ENCODE measurements around the gene PA2G4.

The PA2G4 gene

GRCh38 chr12:56101045-56101444, 3.3 kb upstream of the PA2G4 start:
- Histone ChIP-seq H3K9ac (ENCODE audit: low read depth, low read length) (no peak overlapping the region), H3K27me3 (ENCODE audit: control insufficient read depth, insufficient read depth, low read length) (no peaks in the 10 kb centered on the region), H3K9me3 (ENCODE audit: control insufficient read depth, insufficient read depth, low read length) (no peaks in the 10 kb centered on the region), H3K36me3 (ENCODE audit: control insufficient read depth, insufficient read depth, low read length) (peaks cover 66% of the 10 kb centered on the region), H3K4me1 (ENCODE audit: control insufficient read depth, insufficient read depth, low read length) (peaks cover 6% of the 10 kb centered on the region; the same call in 1 of the 2 replicates), H3K4me3 (ENCODE audit: low read depth, low read length) (no peak overlapping the region), H3K27ac (ENCODE audit: low read depth, low read length) (no peak overlapping the region)

DNA sequence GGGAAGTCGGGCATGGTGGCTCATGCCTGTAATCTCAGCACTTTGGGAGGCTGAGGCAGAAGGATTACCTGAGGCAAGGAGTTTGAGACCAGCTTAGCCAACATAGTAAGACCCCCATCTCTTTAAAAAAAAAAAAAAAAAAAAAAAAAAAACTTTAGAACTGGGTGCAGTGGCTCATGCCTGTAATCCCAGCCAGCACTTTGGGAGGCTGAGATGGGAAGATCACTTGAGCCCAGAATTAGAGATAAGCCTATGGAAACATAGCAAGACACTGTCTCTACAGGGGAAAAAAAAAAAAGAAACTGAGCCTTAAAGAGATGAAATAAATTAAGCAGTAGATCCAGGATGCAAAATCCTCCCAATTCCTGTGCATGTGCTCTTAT, 1.7 kb upstream of the PA2G4 start:
- H3K36me3 ChIP-seq (ENCODE audit: control insufficient read depth, insufficient read depth, low read length) = peaks cover 66% of the 10 kb centered on the region
- no peak overlapping the region for H3K9ac ChIP-seq (ENCODE audit: low read depth, low read length)
- no peaks in the 10 kb centered on the region for H3K27me3 ChIP-seq (ENCODE audit: control insufficient read depth, insufficient read depth, low read length)
- no peak overlapping the region for H3K27ac ChIP-seq (ENCODE audit: low read depth, low read length)
- peaks cover 8% of the 10 kb centered on the region; the same call in 1 of the 2 replicates for H3K4me1 ChIP-seq (ENCODE audit: control insufficient read depth, insufficient read depth, low read length)
- H3K9me3 ChIP-seq (ENCODE audit: control insufficient read depth, insufficient read depth, low read length) = no peaks in the 10 kb centered on the region
- H3K4me3 ChIP-seq (ENCODE audit: low read depth, low read length) = no peak overlapping the region

GRCh38 chr12:56103066-56103711, 1.2 kb upstream of the PA2G4 start:
- H3K36me3 ChIP-seq (ENCODE audit: control insufficient read depth, insufficient read depth, low read length) = peaks cover 68% of the 10 kb centered on the region
- H3K9ac ChIP-seq (ENCODE audit: low read depth, low read length) = no peak overlapping the region
- no peaks in the 10 kb centered on the region for H3K9me3 ChIP-seq (ENCODE audit: control insufficient read depth, insufficient read depth, low read length)
- H3K27me3 ChIP-seq (ENCODE audit: control insufficient read depth, insufficient read depth, low read length) = no peaks in the 10 kb centered on the region
- peak overlapping the region; percentile 87 for H3K27ac ChIP-seq (ENCODE audit: low read depth, low read length)
- peak overlapping the region; percentile 70 for H3K4me3 ChIP-seq (ENCODE audit: low read depth, low read length)
- peaks cover 8% of the 10 kb centered on the region; the same call in 1 of the 2 replicates for H3K4me1 ChIP-seq (ENCODE audit: control insufficient read depth, insufficient read depth, low read length)

GRCh38 chr12:56103823-56104108, 593 bp upstream of the PA2G4 start:
- Histone ChIP-seq H3K27me3 (ENCODE audit: control insufficient read depth, insufficient read depth, low read length) (no peaks in the 10 kb centered on the region), H3K9me3 (ENCODE audit: control insufficient read depth, insufficient read depth, low read length) (no peaks in the 10 kb centered on the region), H3K4me3 (ENCODE audit: low read depth, low read length) (peak overlapping the region; percentile 70), H3K27ac (ENCODE audit: low read depth, low read length) (peak overlapping the region; percentile 87), H3K9ac (ENCODE audit: low read depth, low read length) (peak overlapping the region; percentile 54), H3K4me1 (ENCODE audit: control insufficient read depth, insufficient read depth, low read length) (peaks cover 8% of the 10 kb centered on the region; the same call in 1 of the 2 replicates), H3K36me3 (ENCODE audit: control insufficient read depth, insufficient read depth, low read length) (peaks cover 69% of the 10 kb centered on the region)

DNA sequence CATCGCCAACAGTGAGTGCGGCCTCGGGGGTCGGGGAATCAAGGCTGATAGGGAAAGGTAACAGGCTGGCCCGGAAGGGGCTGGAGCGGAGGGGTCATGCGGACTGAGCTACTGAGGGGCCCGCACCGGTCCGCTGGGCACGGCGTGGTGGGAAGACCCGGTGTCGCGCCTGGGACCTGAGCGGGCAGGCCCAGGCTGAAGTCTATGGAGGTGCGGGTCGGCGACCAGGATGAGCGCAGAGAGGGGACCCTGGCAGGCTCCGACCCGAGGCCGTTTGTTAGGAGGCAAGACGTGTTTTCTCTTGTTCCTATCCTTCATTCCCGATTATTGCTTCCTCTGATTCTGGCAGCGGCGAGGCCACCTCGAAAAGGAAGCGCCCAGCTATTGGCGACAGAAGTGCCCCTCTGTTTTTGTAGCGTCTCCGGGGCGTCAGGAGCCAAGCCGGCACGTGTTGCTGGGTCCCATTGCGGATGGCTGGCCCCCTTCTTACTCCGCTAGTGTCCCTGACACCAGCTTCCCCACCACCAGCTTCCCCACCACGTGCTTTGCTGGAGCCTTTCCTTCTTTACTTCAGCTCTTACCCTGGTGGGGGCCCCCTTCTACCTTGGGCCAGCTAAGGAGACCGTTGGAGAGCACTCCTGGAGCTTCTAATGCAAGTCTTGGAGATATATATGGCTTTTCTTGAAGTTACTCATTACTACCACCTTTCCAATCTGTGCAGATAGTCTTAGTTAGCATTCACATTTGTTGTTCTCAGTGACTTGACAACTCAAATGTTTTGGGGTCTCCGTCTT, 653 bp downstream of the PA2G4 start:
- Histone ChIP-seq H3K9ac (ENCODE audit: low read depth, low read length) (peak overlapping the region; percentile 88), H3K36me3 (ENCODE audit: control insufficient read depth, insufficient read depth, low read length) (peaks cover 67% of the 10 kb centered on the region), H3K27ac (ENCODE audit: low read depth, low read length) (peak overlapping the region; percentile 92), H3K4me1 (ENCODE audit: control insufficient read depth, insufficient read depth, low read length) (peaks cover 8% of the 10 kb centered on the region; the same call in 1 of the 2 replicates), H3K27me3 (ENCODE audit: control insufficient read depth, insufficient read depth, low read length) (no peaks in the 10 kb centered on the region), H3K9me3 (ENCODE audit: control insufficient read depth, insufficient read depth, low read length) (no peaks in the 10 kb centered on the region), H3K4me3 (ENCODE audit: low read depth, low read length) (peak overlapping the region; percentile 94)

- H3K36me3 ChIP-seq (ENCODE audit: control insufficient read depth, insufficient read depth, low read length) = peaks cover 70% of the 10 kb centered on the region
- H3K4me1 ChIP-seq (ENCODE audit: control insufficient read depth, insufficient read depth, low read length) = peaks cover 8% of the 10 kb centered on the region; the same call in 1 of the 2 replicates
- peak overlapping the region; percentile 94 for H3K4me3 ChIP-seq (ENCODE audit: low read depth, low read length)
- H3K27me3 ChIP-seq (ENCODE audit: control insufficient read depth, insufficient read depth, low read length) = no peaks in the 10 kb centered on the region
- no peak overlapping the region for H3K27ac ChIP-seq (ENCODE audit: low read depth, low read length)
- H3K9ac ChIP-seq (ENCODE audit: low read depth, low read length) = peak overlapping the region; percentile 88; the same call in 1 of the 2 replicates
- no peaks in the 10 kb centered on the region for H3K9me3 ChIP-seq (ENCODE audit: control insufficient read depth, insufficient read depth, low read length)
These were observed 1.2 kb downstream of the PA2G4 start for GRCh38 chr12:56105609-56105902.

DNA sequence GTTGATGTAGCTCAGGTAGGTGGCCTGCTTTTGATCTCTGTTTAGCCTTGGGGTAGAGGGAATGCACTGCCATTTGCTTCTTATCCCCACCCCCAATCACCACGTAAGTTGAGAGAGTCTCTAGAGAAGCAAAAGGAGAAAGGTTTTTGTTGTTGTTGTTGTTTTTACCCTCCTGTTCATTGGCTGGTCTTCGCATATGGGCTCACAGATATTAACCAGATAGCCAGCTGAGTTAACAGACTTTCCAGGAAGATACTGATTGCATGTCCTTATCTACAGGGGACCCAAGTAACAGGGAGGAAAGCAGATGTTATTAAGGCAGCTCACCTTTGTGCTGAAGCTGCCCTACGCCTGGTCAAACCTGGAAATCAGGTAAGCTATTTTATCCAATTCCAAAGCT, 2.9 kb downstream of the PA2G4 start:
- Histone ChIP-seq H3K27ac (ENCODE audit: low read depth, low read length) (no peak overlapping the region), H3K9ac (ENCODE audit: low read depth, low read length) (no peak overlapping the region), H3K4me3 (ENCODE audit: low read depth, low read length) (no peak overlapping the region), H3K4me1 (ENCODE audit: control insufficient read depth, insufficient read depth, low read length) (peaks cover 8% of the 10 kb centered on the region; the same call in 1 of the 2 replicates), H3K9me3 (ENCODE audit: control insufficient read depth, insufficient read depth, low read length) (no peaks in the 10 kb centered on the region), H3K27me3 (ENCODE audit: control insufficient read depth, insufficient read depth, low read length) (no peaks in the 10 kb centered on the region), H3K36me3 (ENCODE audit: control insufficient read depth, insufficient read depth, low read length) (peaks cover 71% of the 10 kb centered on the region)

- H3K27ac ChIP-seq (ENCODE audit: low read depth, low read length) = no peak overlapping the region
- H3K4me3 ChIP-seq (ENCODE audit: low read depth, low read length) = no peak overlapping the region
- H3K4me1 ChIP-seq (ENCODE audit: control insufficient read depth, insufficient read depth, low read length) = peaks cover 7% of the 10 kb centered on the region; the same call in 1 of the 2 replicates
- H3K9me3 ChIP-seq (ENCODE audit: control insufficient read depth, insufficient read depth, low read length) = no peaks in the 10 kb centered on the region
- peaks cover 83% of the 10 kb centered on the region for H3K36me3 ChIP-seq (ENCODE audit: control insufficient read depth, insufficient read depth, low read length)
- no peaks in the 10 kb centered on the region for H3K27me3 ChIP-seq (ENCODE audit: control insufficient read depth, insufficient read depth, low read length)
- H3K9ac ChIP-seq (ENCODE audit: low read depth, low read length) = no peak overlapping the region
These were observed 6.2 kb downstream of the PA2G4 start for GRCh38 chr12:56110571-56110970.

DNA sequence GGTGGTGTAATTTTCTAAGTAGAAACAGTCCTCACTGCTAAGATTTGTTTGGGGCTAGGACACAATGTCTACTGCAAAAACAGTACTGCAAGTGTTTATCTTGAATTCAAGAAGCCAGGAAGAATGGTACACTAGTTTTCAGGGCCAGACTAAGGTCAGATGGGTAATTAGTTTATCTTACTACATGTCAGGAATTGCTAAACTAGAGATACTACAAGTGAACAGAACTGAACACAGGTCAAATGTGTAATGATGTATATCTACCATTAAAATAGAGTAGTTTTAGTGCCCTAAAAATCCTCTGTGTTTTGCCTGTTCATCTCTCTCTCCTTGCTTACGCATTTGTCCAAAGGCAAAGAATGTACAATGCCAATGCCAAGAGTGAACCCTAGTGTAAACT, 9.7 kb downstream of the PA2G4 start:
- Histone ChIP-seq H3K4me1 (ENCODE audit: control insufficient read depth, insufficient read depth, low read length) (peaks cover 6% of the 10 kb centered on the region), H3K9me3 (ENCODE audit: control insufficient read depth, insufficient read depth, low read length) (no peaks in the 10 kb centered on the region), H3K4me3 (ENCODE audit: low read depth, low read length) (no peak overlapping the region), H3K27me3 (ENCODE audit: control insufficient read depth, insufficient read depth, low read length) (no peaks in the 10 kb centered on the region), H3K36me3 (ENCODE audit: control insufficient read depth, insufficient read depth, low read length) (peaks cover 61% of the 10 kb centered on the region), H3K9ac (ENCODE audit: low read depth, low read length) (no peak overlapping the region), H3K27ac (ENCODE audit: low read depth, low read length) (no peak overlapping the region)

DNA sequence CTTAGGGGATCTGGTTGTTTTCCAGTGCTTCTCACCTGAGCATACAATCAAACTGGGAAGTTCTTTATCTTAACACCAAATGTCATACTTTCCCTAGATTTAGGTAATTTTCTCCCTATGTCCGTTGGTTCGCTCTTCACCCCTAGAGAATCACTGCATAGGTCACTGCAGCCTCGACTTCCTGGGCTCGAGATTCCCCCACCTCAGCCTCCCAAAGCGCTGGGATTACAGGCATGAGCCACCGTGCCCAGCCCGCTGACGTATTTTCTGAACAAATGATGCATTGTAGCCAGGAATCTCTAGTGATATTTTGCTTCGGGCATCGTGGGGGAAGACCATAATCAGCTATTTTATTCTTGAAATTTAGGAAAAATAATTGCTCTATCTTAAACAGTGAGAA, 11.0 kb downstream of the PA2G4 start:
- peaks cover 53% of the 10 kb centered on the region for H3K36me3 ChIP-seq (ENCODE audit: control insufficient read depth, insufficient read depth, low read length)

GRCh38 chr12:56116267-56117081, 12.1 kb downstream of the PA2G4 start, which contains the start of gene RPL41:
TSS of gene RPL41 (plus strand) at chr12:56116633.
- Histone ChIP-seq H3K36me3 (ENCODE audit: control insufficient read depth, insufficient read depth, low read length) (peaks cover 50% of the 10 kb centered on the region), H3K27me3 (ENCODE audit: control insufficient read depth, insufficient read depth, low read length) (no peaks in the 10 kb centered on the region), H3K4me1 (ENCODE audit: control insufficient read depth, insufficient read depth, low read length) (peaks cover 14% of the 10 kb centered on the region)

More for the DNA sequence above, 11.0 kb downstream of the PA2G4 start:
- Histone ChIP-seq H3K9me3 (ENCODE audit: control insufficient read depth, insufficient read depth, low read length) (no peaks in the 10 kb centered on the region), H3K4me1 (ENCODE audit: control insufficient read depth, insufficient read depth, low read length) (peaks cover 14% of the 10 kb centered on the region), H3K9ac (ENCODE audit: low read depth, low read length) (peak overlapping the region; percentile 99), H3K27me3 (ENCODE audit: control insufficient read depth, insufficient read depth, low read length) (no peaks in the 10 kb centered on the region), H3K4me3 (ENCODE audit: low read depth, low read length) (peak overlapping the region; percentile 98), H3K27ac (ENCODE audit: low read depth, low read length) (peak overlapping the region; percentile 48)

More at GRCh38 chr12:56116267-56117081, 12.1 kb downstream of the PA2G4 start, which contains the start of gene RPL41:
- Histone ChIP-seq H3K9me3 (ENCODE audit: control insufficient read depth, insufficient read depth, low read length) (no peaks in the 10 kb centered on the region), H3K4me3 (ENCODE audit: low read depth, low read length) (peak within 1 kb of the TSS; percentile 98), H3K9ac (ENCODE audit: low read depth, low read length) (peak within 1 kb of the TSS; percentile 99), H3K27ac (ENCODE audit: low read depth, low read length) (peak within 1 kb of the TSS; percentile 98)

All from HUES48 (cell line).